Measurements from ENCODE around the gene FBLN7.

- TF ChIP-seq POLR2A (IDR thresholded peaks at IDR 0.05) (no peak), POLR2AphosphoS5 (IDR thresholded peaks at IDR 0.05) (no peak)
Observed at GRCh38 chr2:112150851-112151250, 12.7 kb downstream of the FBLN7 start.
